Cardiac fibroblast (primary cell): ENCODE data around the gene SCN1B.

Experiments used
- DNase-seq, 2 donors: peaks; one replicate each; pipeline versions ENCODE4 v3.0.0 to v3.0.0-alpha.2; 2010; ENCODE audit warnings: low read depth in 2 of 2
- H3K4me3 ChIP-seq, 2 donors: replicated peaks in 1 of 2; 1 replicate in 1 of 2; 2 replicates in 1 of 2; pipeline ENCODE4 v1.5.1; 2011; ENCODE audit warnings: low read depth in 2 of 2, low read length in 2 of 2, mild to moderate bottlenecking in 2 of 2, moderate library complexity in 1 of 2
- TF ChIP-seq, protein P1 (sequence below): IDR thresholded peaks from one replicate; pipeline ENCODE4 v1.5.1; 2011; ENCODE audit warnings: low read depth, mild to moderate bottlenecking, low read length, inconsistent platforms

SCN1B gene

DNA sequence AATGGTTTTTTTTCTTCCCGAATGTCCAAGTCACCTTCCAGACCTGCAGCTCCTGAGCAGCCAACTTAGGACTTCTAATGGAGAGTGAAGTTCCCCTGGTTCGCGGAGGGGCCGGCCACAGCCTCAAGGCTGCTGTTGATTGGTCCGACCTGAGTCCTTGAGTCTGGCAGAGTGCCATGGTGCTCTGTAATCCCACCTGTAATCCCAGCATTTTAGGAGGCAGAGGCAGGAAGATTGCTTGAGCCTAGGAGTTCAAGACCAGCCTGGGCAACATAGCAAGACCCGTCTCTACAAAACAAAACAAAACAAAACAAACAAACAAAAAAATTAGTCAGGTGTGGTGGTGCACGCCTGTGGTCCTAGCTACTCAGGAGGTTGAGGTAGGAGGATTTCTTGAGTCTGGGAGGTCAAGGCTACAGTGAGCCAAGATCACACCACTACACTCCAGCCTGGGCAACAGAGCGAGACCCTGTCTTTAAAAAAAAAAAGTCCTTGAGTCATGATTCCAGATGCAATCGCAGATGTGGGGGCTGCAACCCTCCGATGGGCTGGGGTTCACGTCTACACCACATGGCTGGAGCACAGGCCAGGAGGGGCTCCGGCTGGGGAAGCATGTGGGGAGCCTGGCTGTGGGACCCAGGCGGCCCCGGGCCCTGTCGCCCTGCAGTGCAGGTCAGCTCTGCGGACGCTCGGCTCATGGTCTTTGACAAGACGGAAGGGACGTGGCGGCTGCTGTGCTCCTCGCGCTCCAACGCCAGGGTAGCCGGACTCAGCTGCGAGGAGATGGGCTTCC, 28.9 kb downstream of the SCN1B start:
- no peak for DNase-seq
- TF ChIP-seq, protein P1, sequence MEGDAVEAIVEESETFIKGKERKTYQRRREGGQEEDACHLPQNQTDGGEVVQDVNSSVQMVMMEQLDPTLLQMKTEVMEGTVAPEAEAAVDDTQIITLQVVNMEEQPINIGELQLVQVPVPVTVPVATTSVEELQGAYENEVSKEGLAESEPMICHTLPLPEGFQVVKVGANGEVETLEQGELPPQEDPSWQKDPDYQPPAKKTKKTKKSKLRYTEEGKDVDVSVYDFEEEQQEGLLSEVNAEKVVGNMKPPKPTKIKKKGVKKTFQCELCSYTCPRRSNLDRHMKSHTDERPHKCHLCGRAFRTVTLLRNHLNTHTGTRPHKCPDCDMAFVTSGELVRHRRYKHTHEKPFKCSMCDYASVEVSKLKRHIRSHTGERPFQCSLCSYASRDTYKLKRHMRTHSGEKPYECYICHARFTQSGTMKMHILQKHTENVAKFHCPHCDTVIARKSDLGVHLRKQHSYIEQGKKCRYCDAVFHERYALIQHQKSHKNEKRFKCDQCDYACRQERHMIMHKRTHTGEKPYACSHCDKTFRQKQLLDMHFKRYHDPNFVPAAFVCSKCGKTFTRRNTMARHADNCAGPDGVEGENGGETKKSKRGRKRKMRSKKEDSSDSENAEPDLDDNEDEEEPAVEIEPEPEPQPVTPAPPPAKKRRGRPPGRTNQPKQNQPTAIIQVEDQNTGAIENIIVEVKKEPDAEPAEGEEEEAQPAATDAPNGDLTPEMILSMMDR = no peak

DNA sequence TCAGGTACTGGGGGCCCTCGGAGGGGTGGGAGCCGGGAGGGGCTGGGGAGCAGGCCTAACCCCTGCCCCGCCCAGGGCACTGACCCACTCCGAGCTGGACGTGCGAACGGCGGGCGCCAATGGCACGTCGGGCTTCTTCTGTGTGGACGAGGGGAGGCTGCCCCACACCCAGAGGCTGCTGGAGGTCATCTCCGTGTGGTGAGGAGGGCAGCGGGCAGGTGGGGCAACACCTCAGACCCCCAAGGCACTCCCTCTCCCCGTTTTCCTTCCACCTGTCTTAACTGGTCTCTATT, 29.5 kb downstream of the SCN1B start:
- no peak for DNase-seq
- H3K4me3 ChIP-seq = no peak overlapping the region
- TF ChIP-seq, protein P1 = no peak

More for the DNA sequence above, 28.9 kb downstream of the SCN1B start:
- H3K4me3 ChIP-seq = no peak overlapping the region

DNA sequence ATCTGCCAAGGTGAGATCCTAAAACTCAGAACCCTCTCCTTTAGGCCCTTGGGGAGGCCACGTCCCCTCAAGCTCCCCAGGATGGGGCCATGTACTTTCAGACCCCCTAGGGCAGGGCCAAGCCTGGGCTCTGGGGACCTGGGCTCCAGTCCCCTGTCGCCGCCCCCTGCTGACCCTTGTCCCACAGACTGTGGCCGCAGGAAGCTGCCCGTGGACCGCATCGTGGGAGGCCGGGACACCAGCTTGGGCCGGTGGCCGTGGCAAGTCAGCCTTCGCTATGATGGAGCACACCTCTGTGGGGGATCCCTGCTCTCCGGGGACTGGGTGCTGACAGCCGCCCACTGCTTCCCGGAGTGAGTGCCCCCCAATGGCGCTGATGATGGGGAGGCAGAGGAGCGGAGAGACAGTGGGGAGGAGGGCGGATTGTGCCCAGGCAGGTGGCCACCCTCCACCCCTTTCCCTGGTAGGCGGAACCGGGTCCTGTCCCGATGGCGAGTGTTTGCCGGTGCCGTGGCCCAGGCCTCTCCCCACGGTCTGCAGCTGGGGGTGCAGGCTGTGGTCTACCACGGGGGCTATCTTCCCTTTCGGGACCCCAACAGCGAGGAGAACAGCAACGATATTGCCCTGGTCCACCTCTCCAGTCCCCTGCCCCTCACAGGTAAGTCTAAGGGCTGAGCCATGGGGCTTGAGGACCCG, 30.0 kb downstream of the SCN1B start:
- no peak for DNase-seq
- no peak overlapping the region for H3K4me3 ChIP-seq
- TF ChIP-seq, protein P1 = no peak

DNA sequence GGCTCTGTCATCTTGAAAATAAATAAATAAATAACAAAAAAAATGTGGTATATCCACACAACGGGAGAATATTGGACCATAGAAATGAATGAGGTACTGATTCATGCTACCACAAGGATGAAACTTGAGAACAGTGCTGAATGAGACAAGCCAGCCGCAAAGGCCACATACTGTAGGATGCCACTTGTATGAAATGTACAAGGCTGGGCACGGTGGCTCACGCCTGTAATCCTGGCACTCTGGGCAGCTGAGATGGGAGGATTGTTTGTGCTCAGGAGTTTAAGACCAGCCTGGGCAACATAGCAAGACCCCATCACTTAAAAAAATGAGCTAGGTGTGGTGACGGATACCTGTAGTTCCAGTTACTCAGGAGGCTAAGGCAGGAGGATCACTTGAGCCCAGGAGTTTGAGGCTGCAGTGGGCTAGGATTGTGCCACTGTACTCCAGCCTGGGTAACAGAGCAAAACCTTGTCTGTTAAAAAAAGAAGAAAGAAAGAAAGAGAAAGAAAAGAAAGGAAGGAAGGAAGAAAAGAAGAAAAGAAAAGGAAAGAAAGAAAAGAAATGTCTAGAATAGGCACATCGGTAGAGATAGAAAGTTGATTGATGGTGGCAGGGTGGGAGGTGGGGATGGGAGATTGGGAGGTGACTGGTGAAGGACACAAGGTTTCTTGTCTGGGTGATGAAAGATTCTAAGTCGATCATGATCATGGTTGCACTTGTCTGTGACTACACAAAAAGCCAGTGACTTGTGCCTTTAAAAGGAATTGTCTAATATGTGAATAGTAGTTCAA, 31.5 kb downstream of the SCN1B start:
- no peak overlapping the region for H3K4me3 ChIP-seq
- TF ChIP-seq, protein P1 = no peak
- no peak for DNase-seq

DNA sequence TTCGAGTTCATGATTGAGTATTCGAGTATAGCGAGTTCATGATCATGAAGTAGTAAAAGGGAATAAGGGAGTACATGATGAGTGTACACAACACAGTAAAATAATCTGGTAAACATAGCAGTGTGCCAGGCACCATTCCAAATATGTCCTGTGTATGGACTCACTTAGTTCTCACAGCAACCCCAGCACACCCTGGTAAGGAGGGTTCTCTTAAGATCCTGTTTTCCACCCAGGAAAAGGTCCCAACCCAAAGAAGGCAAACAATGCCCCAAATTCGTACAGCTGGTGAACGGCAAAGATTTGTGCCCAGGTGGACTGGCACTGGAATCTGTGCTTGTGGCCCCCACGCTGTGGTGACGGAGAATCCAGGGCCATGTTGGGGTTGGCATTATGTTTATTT, 32.7 kb downstream of the SCN1B start:
- DNase-seq = no peak
- TF ChIP-seq, protein P1 = no peak
- H3K4me3 ChIP-seq = no peak overlapping the region

DNA sequence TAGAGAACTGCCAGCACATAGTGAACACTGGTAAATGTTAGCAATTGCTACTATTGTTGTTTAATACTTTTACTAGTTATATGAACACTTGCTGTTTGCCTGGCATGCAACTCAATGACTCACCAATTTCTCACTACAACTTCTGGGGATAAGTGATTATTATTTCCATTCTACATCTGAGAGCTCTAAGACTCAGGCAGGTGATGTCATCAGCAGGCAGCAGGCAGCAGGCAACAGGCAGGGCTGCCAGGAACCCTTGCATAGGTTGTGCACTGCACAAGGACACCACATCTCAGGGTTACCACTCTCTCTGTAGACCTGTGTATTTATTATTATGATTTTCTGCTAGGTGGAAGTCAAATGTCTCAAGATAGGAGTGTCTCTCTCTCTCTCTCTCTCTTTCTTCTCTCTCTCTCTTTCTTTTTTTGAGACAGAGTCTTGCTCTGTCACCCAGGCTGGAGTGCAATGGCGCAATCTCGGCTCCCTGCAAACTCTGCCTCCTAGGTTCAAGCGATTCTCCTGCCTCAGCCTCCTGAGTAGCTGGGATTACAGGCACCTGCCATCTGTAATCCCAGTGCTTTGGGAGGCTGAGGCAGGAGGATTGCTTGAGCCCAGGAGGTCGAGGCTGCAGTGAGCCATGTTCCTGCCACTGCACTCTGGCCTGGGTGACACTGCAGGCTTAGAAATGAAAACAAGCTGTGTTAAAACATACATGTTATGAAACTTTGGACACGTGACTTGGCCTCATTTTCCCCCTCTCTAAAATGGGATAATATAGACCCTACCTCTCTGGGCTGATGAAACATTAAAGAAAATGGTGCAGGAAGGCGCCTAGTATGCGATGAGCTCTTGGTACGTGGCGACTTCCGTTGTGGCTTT, 33.9 kb downstream of the SCN1B start:
- TF ChIP-seq, protein P1 = no peak
- DNase-seq = peak; percentile 51 to 70
- no peak overlapping the region for H3K4me3 ChIP-seq
